PC-3 (cell line): ENCODE results near the gene COL25A1. TPM values are rescaled to one million over a fixed set of nuclear protein-coding genes. Genes with fewer than 3 reads are reported as not detected.

Experiments used
- ATAC-seq: fragments of 200-7000 bp; cut with Tn5 transposase; 2 replicates; pipeline ENCODE4 v1.9.1; 2020; ENCODE audit warnings: mild to moderate bottlenecking, moderate library complexity
- BruUV-seq: library from RNA; stranded (reverse); fragments of 400-500 nt; replicated peaks from 2 replicates; lab custom pipeline; 2021; lab: Mats Ljungman, UMichigan
- CTCF ChIA-PET: fragments of 300-600 bp; sonication (Branson Sonifier 250); formaldehyde crosslinking; loops from one replicate; lab custom pipeline; 2022; ENCODE audit warnings: antibody characterized with exemption; lab: Charles Lee
- POLR2A ChIA-PET: fragments of 300-600 bp; sonication (Branson Sonifier 250); formaldehyde crosslinking; loops from one replicate; lab custom pipeline; 2022; ENCODE audit warnings: antibody characterized with exemption; ENCODE audit not compliant: unreplicated experiment; lab: Charles Lee
- DNase-seq: peaks from one replicate; pipeline ENCODE4 v3.0.0-alpha.2; 2015
- H2AFZ ChIP-seq: fragments of 300-600 bp; sonication (generic); 2 replicates; pipeline ENCODE4 v1.6.0; 2016; ENCODE audit warnings: antibody characterized with exemption, low read length
- H3F3A ChIP-seq: fragments of 300-600 bp; sonication (generic); one replicate; pipeline ENCODE4 v1.6.0; 2017; ENCODE audit warnings: antibody characterized with exemption, low read length, control low read depth, mild to moderate bottlenecking; ENCODE audit not compliant: unreplicated experiment
- H3K27ac ChIP-seq: fragments of 300-600 bp; sonication (generic); 2 replicates; pipeline ENCODE4 v1.5.1; 2016; ENCODE audit warnings: mild to moderate bottlenecking, low read length
- H3K27me3 ChIP-seq: fragments of 300-600 bp; sonication (generic); 2 replicates; pipeline ENCODE4 v1.6.1; 2016; ENCODE audit warnings: low read length, mixed read lengths
- H3K36me3 ChIP-seq: fragments of 300-600 bp; sonication (generic); 2 replicates; pipeline ENCODE4 v1.6.1; 2016; ENCODE audit warnings: low read depth, mixed run types, low read length, mixed read lengths
- H3K4me1 ChIP-seq: fragments of 300-600 bp; sonication (generic); 2 replicates; pipeline ENCODE4 v1.5.1; 2016; ENCODE audit warnings: low read length; ENCODE audit not compliant: insufficient read depth
- H3K4me2 ChIP-seq: fragments of 300-600 bp; sonication (generic); 2 replicates; pipeline ENCODE4 v1.6.0; 2016; ENCODE audit warnings: low read length
- H3K4me3 ChIP-seq: fragments of 300-600 bp; sonication (generic); 2 replicates; pipeline ENCODE4 v1.5.1; 2016; ENCODE audit warnings: mild to moderate bottlenecking, low read length, mixed read lengths
- H3K79me2 ChIP-seq: fragments of 300-600 bp; sonication (generic); 2 replicates; pipeline ENCODE4 v1.6.1; 2017; ENCODE audit warnings: low read length, mixed read lengths
- H3K9ac ChIP-seq: fragments of 300-600 bp; sonication (generic); 2 replicates; pipeline ENCODE4 v1.6.0; 2016; ENCODE audit warnings: mild to moderate bottlenecking, low read length
- H3K9me2 ChIP-seq: fragments of 300-600 bp; sonication (generic); replicated peaks from 2 replicates; pipeline ENCODE4 v1.6.1; 2016; ENCODE audit warnings: mixed run types, low read length, mixed read lengths
- H3K9me3 ChIP-seq: fragments of 300-600 bp; sonication (generic); 2 replicates; pipeline ENCODE4 v1.6.1; 2016; ENCODE audit warnings: low read length, mixed read lengths
- H4K20me1 ChIP-seq: fragments of 300-600 bp; sonication (generic); 2 replicates; pipeline ENCODE4 v1.6.1; 2016; ENCODE audit warnings: low read length, mixed read lengths
- CTCF ChIP-seq: fragments of 300-600 bp; sonication (generic); conservative IDR thresholded peaks from 2 replicates; pipeline ENCODE4 v1.5.1; 2017; ENCODE audit warnings: antibody characterized with exemption, low read depth, mild to moderate bottlenecking, low read length
- EZH2 ChIP-seq: fragments of 300-600 bp; sonication (generic); IDR thresholded peaks from one replicate; pipeline ENCODE4 v1.6.1; 2017; ENCODE audit warnings: antibody characterized with exemption, mild to moderate bottlenecking, low read length; ENCODE audit not compliant: unreplicated experiment
- EZH2phosphoT487 ChIP-seq: fragments of 300-600 bp; sonication (generic); IDR thresholded peaks from 2 replicates; pipeline ENCODE4 v1.6.1; 2018; ENCODE audit warnings: mild to moderate bottlenecking, antibody characterized with exemption, low read length, borderline replicate concordance
- intact Hi-C: fragments of 100-400 bp; cut with micrococcal nuclease; formaldehyde crosslinking; loops from 2 replicates; pipeline ENCODE4 v1.9.0; 2023
- total RNA-seq: library from RNA; depleted of rRNA; stranded (reverse); fragments of >200 nt; gene quantifications from 2 replicates; pipeline ENCODE4 v1.2.3, GENCODE V29; 2014

COL25A1 gene
- total RNA-seq, 1 experiment from 2014 or later = not detected

GRCh38 chr4:108891896-108892590, 410.4 kb downstream of the COL25A1 start:
- Histone ChIP-seq H3K9ac (no peak overlapping the region), H3K27me3 (0 out of 2 replicates have a peak, but pooled peaks cover 6% of the 10 kb centered on the region), H3K79me2 (no peaks in the 10 kb centered on the region), H3K36me3 (no peaks in the 10 kb centered on the region), H3K9me2 (no peaks in the 10 kb centered on the region), H3K27ac (no peak overlapping the region), H3K4me2 (no peak overlapping the region), H3F3A (no peaks in the 10 kb centered on the region), H4K20me1 (no peaks in the 10 kb centered on the region), H3K9me3 (no peaks in the 10 kb centered on the region), H2AFZ (no peak overlapping the region), H3K4me3 (no peak overlapping the region), H3K4me1 (no peaks in the 10 kb centered on the region)
- ChIA-PET CTCF (no interaction called here), POLR2A (no interaction called here)
- intact Hi-C loops = no loop called here
- ATAC-seq (no peak), DNase-seq (no peak)
- no TSS peak for BruUV-seq
- no peak for TF ChIP-seq EZH2
- no peak for TF ChIP-seq CTCF
- TF ChIP-seq EZH2phosphoT487 = no peak

GRCh38 chr4:108890484-108890881, 412.0 kb downstream of the COL25A1 start:
- Histone ChIP-seq H3K27me3 (0 out of 2 replicates have a peak, but pooled peaks cover 6% of the 10 kb centered on the region), H3K79me2 (no peaks in the 10 kb centered on the region), H2AFZ (no peak overlapping the region), H4K20me1 (no peaks in the 10 kb centered on the region), H3K4me3 (no peak overlapping the region), H3K4me1 (no peaks in the 10 kb centered on the region), H3K27ac (no peak overlapping the region), H3K9ac (no peak overlapping the region), H3K9me3 (no peaks in the 10 kb centered on the region), H3K36me3 (no peaks in the 10 kb centered on the region), H3K9me2 (no peaks in the 10 kb centered on the region), H3F3A (no peaks in the 10 kb centered on the region), H3K4me2 (no peak overlapping the region)
- TF ChIP-seq EZH2 (no peak), CTCF (no peak), EZH2phosphoT487 (no peak)
- no peak for ATAC-seq
- ChIA-PET CTCF (no interaction called here), POLR2A (no interaction called here)
- BruUV-seq = no TSS peak
- no peak for DNase-seq
- intact Hi-C loops = no loop called here
